Activated B cell treated with CpG ODN at 0.5 μM for 24 hours (primary cell): ENCODE data around the gene FOXP1. TPM values are rescaled to one million over a fixed set of nuclear protein-coding genes. Genes with fewer than 3 reads are reported as not detected.
A peak's percentile ranks its signal among the peaks of the same experiment; 100 is the strongest.

Source experiments
- ATAC-seq: fragments of 200-7000 bp; cut with Tn5 transposase; one replicate; pipeline ENCODE4 v1.10.0; 2021; ENCODE audit warnings: low read depth, mild to moderate bottlenecking, moderate library complexity
- CTCF ChIA-PET: fragments of 350-600 bp; sonication (Branson Sonifier 250); formaldehyde crosslinking; loops from one replicate; lab custom pipeline; 2021; ENCODE audit warnings: antibody characterized with exemption; lab: Charles Lee
- POLR2A ChIA-PET: fragments of 350-600 bp; sonication (Branson Sonifier 250); formaldehyde crosslinking; loops from one replicate; lab custom pipeline; 2021; ENCODE audit warnings: antibody characterized with exemption; lab: Charles Lee
- DNase-seq: peaks from one replicate; pipeline ENCODE4 v3.0.0; 2022
- H3K27ac Mint-ChIP-seq: one replicate; pipeline ENCODE4 v1.8.0; 2020; ENCODE audit warnings: mixed read lengths
- H3K27me3 Mint-ChIP-seq: one replicate; pipeline ENCODE4 v1.8.0; 2021; ENCODE audit warnings: mixed read lengths
- H3K36me3 Mint-ChIP-seq: one replicate; pipeline ENCODE4 v1.8.0; 2021; ENCODE audit warnings: low read depth, mixed read lengths
- H3K4me1 Mint-ChIP-seq: one replicate; pipeline ENCODE4 v1.8.0; 2021; ENCODE audit warnings: mixed read lengths
- H3K4me3 Mint-ChIP-seq: one replicate; pipeline ENCODE4 v1.8.0; 2020; ENCODE audit warnings: mild to moderate bottlenecking, mixed read lengths
- H3K9me3 Mint-ChIP-seq: one replicate; pipeline ENCODE4 v1.8.0; 2020; ENCODE audit warnings: mixed read lengths
- intact Hi-C: fragments of 100-400 bp; cut with micrococcal nuclease; formaldehyde crosslinking; loops from one replicate; pipeline ENCODE4 v1.15.1; 2024
- total RNA-seq: library from RNA; stranded (reverse); gene quantifications from 2 replicates; pipeline ENCODE4 v1.2.3, GENCODE V29; 2022
- TF ChIP-seq, protein P1 (sequence below): fragments of 200-600 bp; IDR thresholded peaks from one replicate; pipeline ENCODE4 v1.8.0; 2022; ENCODE audit warnings: antibody characterized with exemption, mild to moderate bottlenecking

FOXP1 gene
- total RNA-seq, 1 donor from 2014 or later = 563 TPM

- CTCF ChIA-PET = interaction anchor here (0.5 to 1.7 kb wide), 4 partner anchors 71 to 530 kb away, joined by 3 to 4 read pairs (median 4); no protein-coding TSS in a partner anchor
- intact Hi-C loops = loop anchor here (1.0 to 10.0 kb wide), 5 partner anchors 39 to 807 kb away; no protein-coding TSS in a partner anchor
These were observed 1.4 kb downstream of the FOXP1 start for GRCh38 chr3:71582036-71582611.

GRCh38 chr3:71581457-71582035 lies 2.0 kb downstream of the FOXP1 start:
- peak overlapping the region; percentile 92 for H3K4me3 Mint-ChIP-seq
- intact Hi-C loops = loop anchor here (1.0 to 10.0 kb wide), 7 partner anchors 17 to 807 kb away; no protein-coding TSS in a partner anchor
- no peaks in the 10 kb centered on the region for H3K9me3 Mint-ChIP-seq
- POLR2A ChIA-PET = interaction anchor here (0.7 to 6.0 kb wide), 39 partner anchors 9 to 1031 kb away, joined by 3 to 103 read pairs (median 7); no protein-coding TSS in a partner anchor
- H3K4me1 Mint-ChIP-seq = peaks cover 68% of the 10 kb centered on the region
- no peaks in the 10 kb centered on the region for H3K27me3 Mint-ChIP-seq
- peak overlapping the region; percentile 93 for H3K27ac Mint-ChIP-seq
- DNase-seq (peak; percentile 56), ATAC-seq (peak; percentile 16)
- peaks cover 25% of the 10 kb centered on the region for H3K36me3 Mint-ChIP-seq
- CTCF ChIA-PET = no interaction called here
- TF ChIP-seq, protein P1, sequence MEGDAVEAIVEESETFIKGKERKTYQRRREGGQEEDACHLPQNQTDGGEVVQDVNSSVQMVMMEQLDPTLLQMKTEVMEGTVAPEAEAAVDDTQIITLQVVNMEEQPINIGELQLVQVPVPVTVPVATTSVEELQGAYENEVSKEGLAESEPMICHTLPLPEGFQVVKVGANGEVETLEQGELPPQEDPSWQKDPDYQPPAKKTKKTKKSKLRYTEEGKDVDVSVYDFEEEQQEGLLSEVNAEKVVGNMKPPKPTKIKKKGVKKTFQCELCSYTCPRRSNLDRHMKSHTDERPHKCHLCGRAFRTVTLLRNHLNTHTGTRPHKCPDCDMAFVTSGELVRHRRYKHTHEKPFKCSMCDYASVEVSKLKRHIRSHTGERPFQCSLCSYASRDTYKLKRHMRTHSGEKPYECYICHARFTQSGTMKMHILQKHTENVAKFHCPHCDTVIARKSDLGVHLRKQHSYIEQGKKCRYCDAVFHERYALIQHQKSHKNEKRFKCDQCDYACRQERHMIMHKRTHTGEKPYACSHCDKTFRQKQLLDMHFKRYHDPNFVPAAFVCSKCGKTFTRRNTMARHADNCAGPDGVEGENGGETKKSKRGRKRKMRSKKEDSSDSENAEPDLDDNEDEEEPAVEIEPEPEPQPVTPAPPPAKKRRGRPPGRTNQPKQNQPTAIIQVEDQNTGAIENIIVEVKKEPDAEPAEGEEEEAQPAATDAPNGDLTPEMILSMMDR = no peak

More at GRCh38 chr3:71582036-71582611, 1.4 kb downstream of the FOXP1 start:
- peak overlapping the region; percentile 92 for H3K4me3 Mint-ChIP-seq
- POLR2A ChIA-PET = interaction anchor here (0.6 to 6.0 kb wide), 46 partner anchors 10 to 1031 kb away, joined by 3 to 103 read pairs (median 6); no protein-coding TSS in a partner anchor
- no peaks in the 10 kb centered on the region for H3K9me3 Mint-ChIP-seq
- H3K36me3 Mint-ChIP-seq = peaks cover 25% of the 10 kb centered on the region
- peak overlapping the region; percentile 93 for H3K27ac Mint-ChIP-seq
- ATAC-seq (peak; percentile 51), DNase-seq (peak; percentile 72)
- TF ChIP-seq, protein P1 = no peak
- peaks cover 68% of the 10 kb centered on the region for H3K4me1 Mint-ChIP-seq
- no peaks in the 10 kb centered on the region for H3K27me3 Mint-ChIP-seq

GRCh38 chr3:71580636-71581456 lies 2.7 kb downstream of the FOXP1 start:
- peak overlapping the region; percentile 93 for H3K27ac Mint-ChIP-seq
- TF ChIP-seq, protein P1 = no peak
- POLR2A ChIA-PET = interaction anchor here (0.6 to 6.0 kb wide), 18 partner anchors 12 to 578 kb away, joined by 3 to 103 read pairs (median 4); no protein-coding TSS in a partner anchor
- H3K36me3 Mint-ChIP-seq = peaks cover 25% of the 10 kb centered on the region
- no peaks in the 10 kb centered on the region for H3K27me3 Mint-ChIP-seq
- peaks cover 65% of the 10 kb centered on the region for H3K4me1 Mint-ChIP-seq
- no peak for DNase-seq
- H3K9me3 Mint-ChIP-seq = no peaks in the 10 kb centered on the region
- intact Hi-C loops = loop anchor here (1.0 to 10.0 kb wide), 4 partner anchors 17 to 806 kb away; no protein-coding TSS in a partner anchor
- no peak for ATAC-seq
- CTCF ChIA-PET = no interaction called here
- peak overlapping the region; percentile 92 for H3K4me3 Mint-ChIP-seq

DNA sequence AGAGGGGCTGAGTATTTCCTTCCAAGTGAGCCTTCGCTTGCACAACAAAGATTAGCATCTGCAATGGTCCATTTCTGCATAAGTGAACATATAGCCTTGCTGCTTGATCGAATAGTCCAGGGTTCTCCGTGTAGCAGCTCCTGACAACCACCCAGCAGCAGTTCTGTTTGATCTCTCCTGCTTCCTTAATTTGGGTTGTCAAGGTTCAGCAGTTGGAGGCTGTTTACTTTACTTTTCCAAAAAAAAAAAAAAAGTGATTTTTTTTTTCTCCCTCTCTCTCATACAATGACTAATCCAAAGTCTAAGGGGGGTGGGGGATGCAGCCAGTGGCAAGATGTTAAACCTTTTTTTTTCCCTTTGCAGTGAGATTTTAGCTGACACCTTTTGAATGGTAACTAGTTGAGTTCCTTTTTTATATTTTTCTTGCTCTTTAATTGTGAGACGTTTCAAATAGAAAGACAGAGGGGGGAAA lies 3.6 kb downstream of the FOXP1 start:
- DNase-seq = no peak
- no peaks in the 10 kb centered on the region for H3K27me3 Mint-ChIP-seq
- H3K9me3 Mint-ChIP-seq = no peaks in the 10 kb centered on the region
- ChIA-PET CTCF (no interaction called here), POLR2A (interaction anchor here (0.6 to 1.8 kb wide), 24 partner anchors 12 to 577 kb away, joined by 3 to 13 read pairs (median 4); no protein-coding TSS in a partner anchor)
- intact Hi-C loops = loop anchor here (10.0 kb wide), 2 partner anchors 605 to 805 kb away; no protein-coding TSS in a partner anchor
- peaks cover 65% of the 10 kb centered on the region for H3K4me1 Mint-ChIP-seq
- peaks cover 25% of the 10 kb centered on the region for H3K36me3 Mint-ChIP-seq
- no peak for ATAC-seq
- peak overlapping the region; percentile 92 for H3K4me3 Mint-ChIP-seq
- peak overlapping the region; percentile 93 for H3K27ac Mint-ChIP-seq
- TF ChIP-seq, protein P1 = no peak
